ENCODE results near the gene DNAH11.
A peak's percentile ranks its signal among the peaks of the same experiment; 100 is the strongest.

The DNAH11 gene

GRCh38 chr7:21548491-21548890, 5.7 kb downstream of the DNAH11 start:
- DNase-seq (ENCODE audit: low read depth): no peak

GRCh38 chr7:21550076-21550475, 7.2 kb downstream of the DNAH11 start:
- DNase-seq (ENCODE audit: low read depth): no peak

GRCh38 chr7:21550821-21551531, 8.1 kb downstream of the DNAH11 start:
- no peak for DNase-seq (ENCODE audit: low read depth)

- no peak for DNase-seq (ENCODE audit: low read depth)
Measured at GRCh38 chr7:21562385-21562784, 19.5 kb downstream of the DNAH11 start.

GRCh38 chr7:21565614-21566013, 22.8 kb downstream of the DNAH11 start:
- no peak for DNase-seq (ENCODE audit: low read depth)

GRCh38 chr7:21566094-21566493, 23.3 kb downstream of the DNAH11 start:
- DNase-seq (ENCODE audit: low read depth): no peak

- peak; percentile 16 for DNase-seq (ENCODE audit: low read depth)
Measured at GRCh38 chr7:21568762-21569161, 25.9 kb downstream of the DNAH11 start.

- no peak for DNase-seq (ENCODE audit: low read depth)
Measured at GRCh38 chr7:21572331-21573313, 29.8 kb downstream of the DNAH11 start.

- DNase-seq (ENCODE audit: low read depth): no peak
Measured at GRCh38 chr7:21579341-21580072, 36.7 kb downstream of the DNAH11 start.

- peak; percentile 45 for DNase-seq (ENCODE audit: low read depth)
Measured at GRCh38 chr7:21580073-21580521, 37.3 kb downstream of the DNAH11 start.

- DNase-seq (ENCODE audit: low read depth): no peak
Measured at GRCh38 chr7:21585070-21585724, 42.4 kb downstream of the DNAH11 start.

- no peak for DNase-seq (ENCODE audit: low read depth)
Measured at GRCh38 chr7:21587139-21587784, 44.4 kb downstream of the DNAH11 start.

GRCh38 chr7:21596801-21597200, 54.0 kb downstream of the DNAH11 start:
- no peak for DNase-seq (ENCODE audit: low read depth)

- no peak for DNase-seq (ENCODE audit: low read depth)
Measured at GRCh38 chr7:21603462-21603861, 60.6 kb downstream of the DNAH11 start.

- no peak for DNase-seq (ENCODE audit: low read depth)
Measured at GRCh38 chr7:21603972-21604749, 61.3 kb downstream of the DNAH11 start.

GRCh38 chr7:21605008-21605585, 62.3 kb downstream of the DNAH11 start:
- no peak for DNase-seq (ENCODE audit: low read depth)

- DNase-seq (ENCODE audit: low read depth): no peak
Measured at GRCh38 chr7:21608465-21608864, 65.6 kb downstream of the DNAH11 start.

GRCh38 chr7:21611129-21611528, 68.3 kb downstream of the DNAH11 start:
- no peak for DNase-seq (ENCODE audit: low read depth)

- DNase-seq (ENCODE audit: low read depth): no peak
Measured at GRCh38 chr7:21616091-21616490, 73.3 kb downstream of the DNAH11 start.

GRCh38 chr7:21616796-21617436, 74.1 kb downstream of the DNAH11 start:
- peak; percentile 70 for DNase-seq (ENCODE audit: low read depth)

Measured in ELR (cell line).